OCI-LY1 (cell line): ENCODE measurements around the gene NDUFB7.

Experiments used
- CTCF ChIP-seq: fragments of 200-600 bp; sonication (generic), shearing (Covaris generic); IDR thresholded peaks from 2 replicates; pipeline ENCODE4 v1.5.1; 2017; ENCODE audit warnings: mild to moderate bottlenecking, antibody characterized with exemption, low read length, moderate library complexity, mixed read lengths
- EZH2 ChIP-seq: fragments of 200-600 bp; sonication (generic), shearing (Covaris generic); IDR thresholded peaks from 2 replicates; pipeline ENCODE4 v1.8.0; 2017; ENCODE audit warnings: borderline replicate concordance, mixed run types, mild to moderate bottlenecking, antibody characterized with exemption, low read length, moderate library complexity, mixed read lengths

GRCh38 chr19:14553042-14553938 is 18.6 kb downstream of the NDUFB7 start:
- TF ChIP-seq CTCF (no peak), EZH2 (no peak)
